Stimulated activated CD8-positive, alpha-beta memory T cell treated with anti-CD3 and anti-CD28 coated beads, Interleukin-7, amount 100 ng/mL, for 48 hours (primary cell): Measurements from ENCODE around the gene LIPE.

Source experiments
- DNase-seq, 2 donors: peaks; one replicate each; pipeline ENCODE4 v3.0.0-alpha.2; 2020; ENCODE audit warnings: low read depth in 1 of 2; ENCODE audit errors: extremely low read depth in 1 of 2

Gene LIPE

GRCh38 chr19:42412661-42413076, 14.5 kb downstream of the LIPE start:
- DNase-seq: no peak

- DNase-seq: no peak
These were observed 15.0 kb downstream of the LIPE start for GRCh38 chr19:42412227-42412626.

GRCh38 chr19:42411581-42412178, 15.5 kb downstream of the LIPE start:
- DNase-seq: no peak

- no peak for DNase-seq
These were observed 16.8 kb downstream of the LIPE start for GRCh38 chr19:42410371-42410770.

- DNase-seq: no peak
These were observed 17.7 kb downstream of the LIPE start for GRCh38 chr19:42409477-42409876.

GRCh38 chr19:42407816-42408175, 19.4 kb downstream of the LIPE start:
- DNase-seq: no peak

- no peak for DNase-seq
These were observed 19.9 kb downstream of the LIPE start for GRCh38 chr19:42407085-42407815.

- DNase-seq: no peak
These were observed 21.1 kb downstream of the LIPE start for GRCh38 chr19:42406111-42406510.

GRCh38 chr19:42403586-42403985, 23.6 kb downstream of the LIPE start:
- DNase-seq: no peak

GRCh38 chr19:42402376-42403116, 24.6 kb downstream of the LIPE start:
- no peak for DNase-seq

- peak; percentile 33 to 47 for DNase-seq
These were observed 25.6 kb downstream of the LIPE start for GRCh38 chr19:42401365-42402303.

- DNase-seq: no peak
These were observed 26.8 kb downstream of the LIPE start for GRCh38 chr19:42400404-42400803.

GRCh38 chr19:42397263-42398166, 29.7 kb downstream of the LIPE start:
- no peak for DNase-seq

GRCh38 chr19:42396381-42397262, 30.6 kb downstream of the LIPE start:
- DNase-seq: peak; percentile 95 to 97

- no peak for DNase-seq
These were observed 32.4 kb downstream of the LIPE start for GRCh38 chr19:42394751-42395150.

- DNase-seq: no peak
These were observed 35.0 kb downstream of the LIPE start for GRCh38 chr19:42392165-42392564.

GRCh38 chr19:42389899-42390298, 37.3 kb downstream of the LIPE start, which contains the start of gene CNFN:
Gene CNFN (minus strand): TSS chr19:42390297. CDS start chr19:42389037, 1,260 bp downstream.
- no peak for DNase-seq

GRCh38 chr19:42388851-42389489, 38.2 kb downstream of the LIPE start:
- DNase-seq: no peak
